Skeletal muscle tissue (tissue), 2 donors: ENCODE data around the gene NFYB. TPM values are rescaled to one million over a fixed set of nuclear protein-coding genes. Genes with fewer than 3 reads are reported as not detected.

Source experiments
- small RNA-seq: library from RNA; depleted of rRNA; stranded (forward); fragments of <200 nt; gene quantifications from one replicate; pipeline ENCODE3, GENCODE V24; 2014
- total RNA-seq: library from RNA; depleted of rRNA; stranded (reverse); fragments of >200 nt; gene quantifications from one replicate; pipeline ENCODE4 v1.2.3, GENCODE V29; 2014

Gene NFYB
- total RNA-seq, 1 donor from 2014 or later: 8.9 TPM

Small RNAs within 50 kb of the gene (small RNA-seq; reads per million reads assigned to genes)
- not detected for gene RNA5SP370

Other genes with a start within 250 kb of the NFYB start
- 216 TPM for gene HSP90B1, start 207.8 kb downstream of the NFYB start, total RNA-seq
- gene TDG, start 172.3 kb downstream of the NFYB start, total RNA-seq: 27.1 TPM
- gene GLT8D2, start 88.0 kb downstream of the NFYB start, total RNA-seq: 36.5 TPM
- 32.9 TPM for gene HCFC2, start 73.7 kb downstream of the NFYB start, total RNA-seq
- 41.2 TPM for gene TXNRD1, start 77.6 kb upstream of the NFYB start, total RNA-seq
- 2.1 TPM for gene EID3, start 165.5 kb upstream of the NFYB start, total RNA-seq